Measurements from ENCODE around the gene EIF4ENIF1.
"Not testable (repeated sequence)": the region's sequence is repeated elsewhere in the genome, so short reads cannot be mapped to it uniquely, and the experiment has no call there.

Gene EIF4ENIF1

DNA sequence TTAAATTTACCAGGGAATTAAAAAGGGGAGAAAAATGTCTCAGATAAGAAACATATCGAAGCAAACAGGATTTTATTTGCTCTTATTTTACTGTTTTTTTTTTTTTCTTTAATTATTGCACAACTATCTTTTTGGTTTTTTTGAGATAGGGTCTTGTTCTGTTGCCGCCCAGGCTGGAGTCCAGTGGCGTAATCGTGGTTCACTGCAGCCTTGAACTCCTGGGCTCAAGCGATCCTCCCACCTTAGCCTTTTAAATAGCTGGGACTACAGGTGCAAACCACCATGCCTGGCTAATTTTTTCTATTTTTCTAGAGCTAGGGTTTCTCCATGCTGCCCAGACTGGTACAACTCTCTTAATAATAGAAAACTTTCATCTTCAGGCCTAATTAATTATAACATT is 57.7 kb downstream of the EIF4ENIF1 start:
- no peaks in the 10 kb centered on the region for H3K27me3 ChIP-seq (ENCODE audit: control insufficient read depth in 1 of 2, insufficient read depth in 1 of 2, low read length in 2 of 2)
- H3K23ac ChIP-seq (ENCODE audit: low read length in 2 of 2): no peak overlapping the region
- H3K79me1 ChIP-seq (replicated peaks; ENCODE audit: low read length, poor library complexity, severe bottlenecking): peaks cover 21% of the 10 kb centered on the region
- H2AFZ ChIP-seq (ENCODE audit: low read depth, low read length): no peak overlapping the region
- no peak overlapping the region for H2BK12ac ChIP-seq (ENCODE audit: low read length in 2 of 2)
- H2AK5ac ChIP-seq (ENCODE audit: low read length, severe bottlenecking): no peak overlapping the region
- no peak overlapping the region for H2BK120ac ChIP-seq (ENCODE audit: low read depth, low read length)
- H2BK15ac ChIP-seq (ENCODE audit: low read depth, poor library complexity, severe bottlenecking): no peak overlapping the region
- WGBS: 97% methylated on average over 4 of the region's 5 CpGs
- peaks cover 51 to 91% of the 10 kb centered on the region in 2 experiments for H3K36me3 ChIP-seq (ENCODE audit: control insufficient read depth in 1 of 2, insufficient read depth in 2 of 2, low read depth in 1 of 2, low read length in 2 of 2)
- DNase-seq: no peak
- no peak overlapping the region for H3K14ac ChIP-seq (ENCODE audit: low read length in 2 of 2)
- no peak overlapping the region for H3K27ac ChIP-seq (ENCODE audit: low read length, poor library complexity, severe bottlenecking)
- no peak overlapping the region for H3K18ac ChIP-seq (ENCODE audit: low read depth in 1 of 2, low read length in 2 of 2)
- H4K8ac ChIP-seq (ENCODE audit: low read length): no peak overlapping the region
- no peak overlapping the region for H4K91ac ChIP-seq (ENCODE audit: low read length)
- H3K4ac ChIP-seq (ENCODE audit: low read depth in 1 of 2, low read length in 2 of 2): no peak overlapping the region
- H3K4me3 ChIP-seq (ENCODE audit: insufficient read depth in 1 of 2, low read depth in 1 of 2, low read length in 2 of 2): no peak overlapping the region
- H3K9me3 ChIP-seq (ENCODE audit: control insufficient read depth, low read length): no peaks in the 10 kb centered on the region
- no peak overlapping the region for H3K4me2 ChIP-seq (ENCODE audit: low read length, poor library complexity, severe bottlenecking)
- H3K9ac ChIP-seq (ENCODE audit: low read length): no peak overlapping the region
- H3K4me1 ChIP-seq (ENCODE audit: control insufficient read depth, insufficient read depth, low read depth, low read length): no peaks in the 10 kb centered on the region
- no peak overlapping the region for H2BK5ac ChIP-seq (ENCODE audit: low read depth, low read length, poor library complexity, severe bottlenecking)

- Histone ChIP-seq H3K4me1 (ENCODE audit: control insufficient read depth, insufficient read depth, low read depth, low read length) (no peaks in the 10 kb centered on the region), H3K27ac (ENCODE audit: low read length, poor library complexity, severe bottlenecking) (no peak overlapping the region), H3K79me1 (replicated peaks; ENCODE audit: low read length, poor library complexity, severe bottlenecking) (peaks cover 15% of the 10 kb centered on the region), H2BK15ac (ENCODE audit: low read depth, poor library complexity, severe bottlenecking) (no peak overlapping the region), H3K4ac (ENCODE audit: low read depth in 1 of 2, low read length in 2 of 2) (no peak overlapping the region), H2BK5ac (ENCODE audit: low read depth, low read length, poor library complexity, severe bottlenecking) (no peak overlapping the region), H2AFZ (ENCODE audit: low read depth, low read length) (no peak overlapping the region), H3K23ac (ENCODE audit: low read length in 2 of 2) (no peak overlapping the region), H3K9ac (ENCODE audit: low read length) (peak overlapping the region; percentile 52), H2AK5ac (ENCODE audit: low read length, severe bottlenecking) (no peak overlapping the region), H3K36me3 (ENCODE audit: control insufficient read depth in 1 of 2, insufficient read depth in 2 of 2, low read depth in 1 of 2, low read length in 2 of 2) (peaks cover 50 to 90% of the 10 kb centered on the region in 2 experiments), H3K14ac (ENCODE audit: low read length in 2 of 2) (no peak overlapping the region), H4K91ac (ENCODE audit: low read length) (no peak overlapping the region), H3K18ac (ENCODE audit: low read depth in 1 of 2, low read length in 2 of 2) (no peak overlapping the region), H4K8ac (ENCODE audit: low read length) (no peak overlapping the region), H2BK12ac (ENCODE audit: low read length in 2 of 2) (no peak overlapping the region), H2BK120ac (ENCODE audit: low read depth, low read length) (no peak overlapping the region), H3K27me3 (ENCODE audit: control insufficient read depth in 1 of 2, insufficient read depth in 1 of 2, low read length in 2 of 2) (no peaks in the 10 kb centered on the region), H3K4me2 (ENCODE audit: low read length, poor library complexity, severe bottlenecking) (no peak overlapping the region), H3K4me3 (ENCODE audit: insufficient read depth in 1 of 2, low read depth in 1 of 2, low read length in 2 of 2) (no peak overlapping the region), H3K9me3 (ENCODE audit: control insufficient read depth, low read length) (no peaks in the 10 kb centered on the region)
- no CpG with 5 or more reads among the region's 9 CpGs for WGBS
- DNase-seq: no peak
These were observed 64.2 kb downstream of the EIF4ENIF1 start for GRCh38 chr22:31425331-31426050.

DNA sequence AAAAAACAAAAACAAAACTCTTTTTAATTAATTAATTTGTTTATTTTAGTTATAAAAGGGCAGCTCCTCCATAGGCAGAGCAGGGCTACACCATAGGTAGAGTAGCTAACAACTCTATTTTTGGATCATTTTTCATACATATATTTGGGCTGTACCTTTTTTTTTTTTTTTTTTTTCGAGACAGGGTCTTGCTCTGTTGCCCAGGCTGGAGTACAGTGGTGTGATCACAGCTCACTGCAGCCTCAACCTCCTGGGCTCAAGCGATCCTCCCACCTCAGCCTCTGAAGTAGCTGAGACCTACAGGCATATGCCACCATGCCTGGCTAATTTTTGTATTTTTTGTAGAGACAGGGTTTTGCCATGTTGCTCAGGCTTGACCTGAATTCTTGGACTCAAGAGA is 87.3 kb downstream of the EIF4ENIF1 start:
- not testable (repeated sequence) for H3K27ac ChIP-seq (ENCODE audit: low read length, poor library complexity, severe bottlenecking); H2BK15ac ChIP-seq (ENCODE audit: low read depth, poor library complexity, severe bottlenecking); H3K9me3 ChIP-seq (ENCODE audit: control insufficient read depth, low read length); H2BK12ac ChIP-seq (ENCODE audit: low read length in 2 of 2); H3K23ac ChIP-seq (ENCODE audit: low read length in 2 of 2); H3K4me2 ChIP-seq (ENCODE audit: low read length, poor library complexity, severe bottlenecking); H2AFZ ChIP-seq (ENCODE audit: low read depth, low read length); H3K18ac ChIP-seq (ENCODE audit: low read depth in 1 of 2, low read length in 2 of 2); H3K79me1 ChIP-seq (replicated peaks; ENCODE audit: low read length, poor library complexity, severe bottlenecking); H3K14ac ChIP-seq (ENCODE audit: low read length in 2 of 2); H2AK5ac ChIP-seq (ENCODE audit: low read length, severe bottlenecking); H2BK5ac ChIP-seq (ENCODE audit: low read depth, low read length, poor library complexity, severe bottlenecking); H3K4me1 ChIP-seq (ENCODE audit: control insufficient read depth, insufficient read depth, low read depth, low read length); H3K4ac ChIP-seq (ENCODE audit: low read depth in 1 of 2, low read length in 2 of 2); H3K4me3 ChIP-seq (ENCODE audit: insufficient read depth in 1 of 2, low read depth in 1 of 2, low read length in 2 of 2); DNase-seq; H2BK120ac ChIP-seq (ENCODE audit: low read depth, low read length); H3K27me3 ChIP-seq (ENCODE audit: control insufficient read depth in 1 of 2, insufficient read depth in 1 of 2, low read length in 2 of 2); H3K9ac ChIP-seq (ENCODE audit: low read length); H4K8ac ChIP-seq (ENCODE audit: low read length); H4K91ac ChIP-seq (ENCODE audit: low read length)
- WGBS: 100% methylated on average over 1 of the region's 2 CpGs
- H3K36me3 ChIP-seq (ENCODE audit: control insufficient read depth in 1 of 2, insufficient read depth in 2 of 2, low read depth in 1 of 2, low read length in 2 of 2): peaks cover 28 to 56% of the 10 kb centered on the region in 2 experiments

GRCh38 chr22:31400023-31400397 is 89.6 kb downstream of the EIF4ENIF1 start:
- H2AK5ac ChIP-seq (ENCODE audit: low read length, severe bottlenecking): peak overlapping the region; percentile 58
- H3K27me3 ChIP-seq (ENCODE audit: control insufficient read depth in 1 of 2, insufficient read depth in 1 of 2, low read length in 2 of 2): no peaks in the 10 kb centered on the region
- peak overlapping the region; percentile 96 for H4K8ac ChIP-seq (ENCODE audit: low read length)
- H2AFZ ChIP-seq (ENCODE audit: low read depth, low read length): peak overlapping the region; percentile 66
- H2BK120ac ChIP-seq (ENCODE audit: low read depth, low read length): no peak overlapping the region
- peak overlapping the region; percentile 77 for H3K27ac ChIP-seq (ENCODE audit: low read length, poor library complexity, severe bottlenecking)
- H3K4me1 ChIP-seq (ENCODE audit: control insufficient read depth, insufficient read depth, low read depth, low read length): peaks cover 1% of the 10 kb centered on the region
- peak overlapping the region; percentile 84 for H3K4me2 ChIP-seq (ENCODE audit: low read length, poor library complexity, severe bottlenecking)
- H3K4me3 ChIP-seq (ENCODE audit: insufficient read depth in 1 of 2, low read depth in 1 of 2, low read length in 2 of 2): peak overlapping the region; percentile 81 to 98
- peak; percentile 70 for DNase-seq
- 11% methylated on average over 9 of the region's 11 CpGs for WGBS
- no peaks in the 10 kb centered on the region for H3K9me3 ChIP-seq (ENCODE audit: control insufficient read depth, low read length)
- H3K23ac ChIP-seq (ENCODE audit: low read length in 2 of 2): peak overlapping the region in 1 of 2 experiments; percentile 86
- peak overlapping the region in 1 of 2 experiments; percentile 89 for H3K14ac ChIP-seq (ENCODE audit: low read length in 2 of 2)
- H2BK15ac ChIP-seq (ENCODE audit: low read depth, poor library complexity, severe bottlenecking): no peak overlapping the region
- peak overlapping the region; percentile 15 to 81 for H3K4ac ChIP-seq (ENCODE audit: low read depth in 1 of 2, low read length in 2 of 2)
- peaks cover 5% of the 10 kb centered on the region for H3K79me1 ChIP-seq (replicated peaks; ENCODE audit: low read length, poor library complexity, severe bottlenecking)
- peak overlapping the region; percentile 1 to 89 for H3K18ac ChIP-seq (ENCODE audit: low read depth in 1 of 2, low read length in 2 of 2)
- peaks cover 20 to 36% of the 10 kb centered on the region in 2 experiments for H3K36me3 ChIP-seq (ENCODE audit: control insufficient read depth in 1 of 2, insufficient read depth in 2 of 2, low read depth in 1 of 2, low read length in 2 of 2)
- peak overlapping the region in 1 of 2 experiments; percentile 42 for H2BK12ac ChIP-seq (ENCODE audit: low read length in 2 of 2)
- H4K91ac ChIP-seq (ENCODE audit: low read length): peak overlapping the region; percentile 64
- no peak overlapping the region for H2BK5ac ChIP-seq (ENCODE audit: low read depth, low read length, poor library complexity, severe bottlenecking)
- H3K9ac ChIP-seq (ENCODE audit: low read length): peak overlapping the region; percentile 97
